ENCODE data around the gene G6PC1. TPM values are rescaled to one million over a fixed set of nuclear protein-coding genes. Genes with fewer than 3 reads are reported as not detected.
"Not testable (repeated sequence)": the region's sequence is repeated elsewhere in the genome, so short reads cannot be mapped to it uniquely, and the experiment has no call there.

The G6PC1 gene
- total RNA-seq, 1 donor from 2014 or later: not detected

DNA sequence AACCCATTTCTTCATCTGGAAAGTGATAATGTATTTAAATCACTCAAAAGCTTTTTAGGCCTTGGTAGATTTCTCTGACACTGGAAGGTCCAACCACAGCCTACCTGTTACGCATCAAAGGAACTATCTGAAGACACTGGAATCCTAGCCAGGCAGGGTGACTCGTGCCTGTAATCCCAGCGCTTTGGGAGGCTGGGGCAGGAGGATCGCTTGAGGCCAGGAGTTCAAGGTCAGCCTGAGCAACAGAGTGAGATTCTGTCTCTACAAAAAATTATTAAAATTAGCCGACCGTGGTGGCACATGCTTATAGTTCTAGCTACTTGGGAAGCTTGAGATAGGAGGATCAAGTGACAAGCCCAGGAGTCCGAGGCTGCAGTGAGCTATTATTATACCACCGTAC, 18.4 kb upstream of the G6PC1 start:
- Mint-ChIP-seq H3K9me3 (ENCODE audit: low read depth) (no peaks in the 10 kb centered on the region), H3K4me1 (ENCODE audit: low read depth) (peaks cover 14% of the 10 kb centered on the region), H3K36me3 (ENCODE audit: low read depth) (peaks cover 2% of the 10 kb centered on the region), H3K27me3 (ENCODE audit: low read depth) (peaks cover 17% of the 10 kb centered on the region), H3K27ac (ENCODE audit: unreplicated experiment) (no peak overlapping the region), H3K4me3 (ENCODE audit: unreplicated experiment) (no peak overlapping the region)
- no peak for DNase-seq (ENCODE audit: low spot score)
- TF ChIP-seq CTCF (IDR thresholded peaks at IDR 0.05): no peak

DNA sequence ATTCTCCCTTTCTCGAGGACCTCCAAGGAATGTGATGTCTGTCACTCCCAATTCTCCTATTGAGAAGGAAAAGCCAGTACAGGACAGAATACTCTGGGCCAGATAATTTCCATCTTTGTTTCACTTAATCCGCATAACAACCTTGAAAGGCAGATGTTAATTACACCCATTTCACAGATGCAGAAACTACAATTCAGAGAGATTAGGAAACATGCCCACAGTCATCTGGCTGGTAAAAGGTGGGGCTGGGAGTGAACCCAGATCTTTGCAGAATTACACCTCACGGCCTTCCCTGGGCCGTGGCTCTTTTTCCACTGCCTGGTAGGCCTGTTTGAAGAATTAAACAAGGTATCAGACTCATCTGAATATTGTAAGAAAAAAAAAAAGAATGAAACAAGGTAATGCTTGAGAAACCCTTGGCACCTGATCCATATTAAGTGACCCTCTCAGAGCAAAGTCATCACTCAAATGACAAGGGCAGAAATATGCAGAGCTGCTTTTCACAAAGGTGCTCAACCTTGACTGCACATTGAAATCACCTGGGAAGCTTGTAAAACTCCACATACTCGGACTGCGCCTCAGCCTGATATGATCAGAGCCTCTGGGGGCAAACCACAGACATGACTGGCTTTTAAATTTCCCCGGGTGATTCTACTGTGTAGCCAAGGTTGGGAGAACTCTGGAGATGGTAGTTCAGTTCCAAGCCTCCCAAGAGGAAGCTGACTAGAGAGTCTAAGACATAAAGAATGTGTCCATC, 16.6 kb upstream of the G6PC1 start:
- H3K9me3 Mint-ChIP-seq (ENCODE audit: low read depth): no peaks in the 10 kb centered on the region
- no peak overlapping the region for H3K27ac Mint-ChIP-seq (ENCODE audit: unreplicated experiment)
- H3K4me3 Mint-ChIP-seq (ENCODE audit: unreplicated experiment): no peak overlapping the region
- TF ChIP-seq CTCF (IDR thresholded peaks at IDR 0.05): no peak
- no peaks in the 10 kb centered on the region for H3K36me3 Mint-ChIP-seq (ENCODE audit: low read depth)
- peaks cover 2% of the 10 kb centered on the region for H3K27me3 Mint-ChIP-seq (ENCODE audit: low read depth)
- peaks cover 7% of the 10 kb centered on the region for H3K4me1 Mint-ChIP-seq (ENCODE audit: low read depth)
- no peak for DNase-seq (ENCODE audit: low spot score)

DNA sequence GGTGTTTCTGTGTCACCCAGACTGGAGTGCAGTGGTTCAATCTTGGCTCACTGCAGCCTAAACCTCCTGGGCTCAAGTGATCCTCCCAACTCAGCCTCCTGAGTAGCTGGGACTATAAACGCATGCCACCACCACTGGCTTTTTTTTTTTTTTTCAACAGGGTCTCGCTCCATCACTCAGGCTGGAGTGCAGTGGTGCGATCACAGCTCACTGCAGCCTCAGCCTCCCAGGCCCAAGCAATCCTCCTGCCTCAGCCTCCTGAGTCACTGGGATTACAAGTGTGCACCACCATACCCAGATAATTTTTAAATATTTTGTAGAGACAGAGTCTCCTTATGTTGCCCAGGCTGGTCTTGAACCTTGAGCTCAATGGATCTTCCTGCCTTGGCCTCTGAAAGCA, 14.8 kb upstream of the G6PC1 start:
- not testable (repeated sequence) for H3K4me1 Mint-ChIP-seq (ENCODE audit: low read depth); DNase-seq (ENCODE audit: low spot score); H3K27ac Mint-ChIP-seq (ENCODE audit: unreplicated experiment); H3K4me3 Mint-ChIP-seq (ENCODE audit: unreplicated experiment); H3K9me3 Mint-ChIP-seq (ENCODE audit: low read depth); H3K27me3 Mint-ChIP-seq (ENCODE audit: low read depth); H3K36me3 Mint-ChIP-seq (ENCODE audit: low read depth)

DNA sequence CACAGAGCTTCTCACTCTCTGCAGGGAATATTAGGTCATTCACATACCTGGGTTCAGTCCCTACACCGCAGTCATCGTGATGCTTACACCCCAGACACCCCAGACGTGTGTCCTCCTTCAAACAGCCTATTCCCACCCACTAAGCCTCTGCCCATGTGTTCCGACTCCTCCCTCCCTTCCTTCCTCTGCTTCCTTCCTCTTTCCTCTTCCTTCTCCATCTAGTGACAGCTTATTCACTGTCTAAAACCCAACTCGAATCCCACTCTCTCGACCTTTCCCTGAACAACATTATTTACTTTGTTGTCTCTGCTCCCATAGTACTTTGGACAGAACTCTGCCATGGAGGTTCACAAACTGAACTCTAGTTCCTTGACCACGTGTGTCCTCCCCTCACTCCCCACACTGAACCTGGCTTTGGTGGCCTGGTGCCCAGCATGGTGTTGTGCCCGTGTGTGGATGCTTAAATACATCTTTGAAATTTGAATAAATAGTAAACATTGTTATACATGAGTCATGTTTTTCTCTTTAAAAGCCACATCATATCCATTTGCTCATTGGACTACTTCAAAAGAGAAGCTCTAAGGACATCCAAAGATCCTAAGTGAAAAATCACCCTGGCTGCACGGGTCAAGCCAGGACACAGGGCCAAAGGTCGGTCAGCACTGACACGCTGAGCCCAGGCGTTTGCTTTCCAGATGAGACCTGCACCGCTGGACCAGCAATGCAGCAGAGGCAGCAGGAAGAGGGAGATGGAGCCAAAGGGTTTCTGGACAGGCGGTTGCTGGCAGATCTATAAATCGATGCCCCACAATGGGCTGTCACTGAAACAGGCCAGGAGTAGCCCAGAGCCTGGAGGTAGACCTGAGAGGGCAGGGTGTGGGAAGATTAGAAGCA, 14.1 kb upstream of the G6PC1 start:
- no peak for DNase-seq (ENCODE audit: low spot score)
- H3K36me3 Mint-ChIP-seq (ENCODE audit: low read depth): no peaks in the 10 kb centered on the region
- no peak overlapping the region for H3K27ac Mint-ChIP-seq (ENCODE audit: unreplicated experiment)
- no peaks in the 10 kb centered on the region for H3K9me3 Mint-ChIP-seq (ENCODE audit: low read depth)
- no peaks in the 10 kb centered on the region for H3K27me3 Mint-ChIP-seq (ENCODE audit: low read depth)
- no peak for TF ChIP-seq CTCF (IDR thresholded peaks at IDR 0.05)
- peaks cover 7% of the 10 kb centered on the region for H3K4me1 Mint-ChIP-seq (ENCODE audit: low read depth)
- no peak overlapping the region for H3K4me3 Mint-ChIP-seq (ENCODE audit: unreplicated experiment)

- Mint-ChIP-seq H3K9me3 (ENCODE audit: low read depth) (no peaks in the 10 kb centered on the region), H3K4me1 (ENCODE audit: low read depth) (peaks cover 38% of the 10 kb centered on the region), H3K4me3 (ENCODE audit: unreplicated experiment) (no peak overlapping the region), H3K27ac (ENCODE audit: unreplicated experiment) (no peak overlapping the region), H3K27me3 (ENCODE audit: low read depth) (no peaks in the 10 kb centered on the region), H3K36me3 (ENCODE audit: low read depth) (no peaks in the 10 kb centered on the region)
- DNase-seq (ENCODE audit: low spot score): no peak
- TF ChIP-seq CTCF (IDR thresholded peaks at IDR 0.05): no peak
These were observed 10.8 kb upstream of the G6PC1 start for GRCh38 chr17:42889809-42890208.
